ENCODE results near the gene TFF3. TPM values are rescaled to one million over a fixed set of nuclear protein-coding genes. Genes with fewer than 3 reads are reported as not detected.

The TFF3 gene
- total and polyA plus RNA-seq, 10 of the 15 experiments (the other 5 are each of a cell fraction or from before 2014, with no cell fraction given), result not detected

DNA sequence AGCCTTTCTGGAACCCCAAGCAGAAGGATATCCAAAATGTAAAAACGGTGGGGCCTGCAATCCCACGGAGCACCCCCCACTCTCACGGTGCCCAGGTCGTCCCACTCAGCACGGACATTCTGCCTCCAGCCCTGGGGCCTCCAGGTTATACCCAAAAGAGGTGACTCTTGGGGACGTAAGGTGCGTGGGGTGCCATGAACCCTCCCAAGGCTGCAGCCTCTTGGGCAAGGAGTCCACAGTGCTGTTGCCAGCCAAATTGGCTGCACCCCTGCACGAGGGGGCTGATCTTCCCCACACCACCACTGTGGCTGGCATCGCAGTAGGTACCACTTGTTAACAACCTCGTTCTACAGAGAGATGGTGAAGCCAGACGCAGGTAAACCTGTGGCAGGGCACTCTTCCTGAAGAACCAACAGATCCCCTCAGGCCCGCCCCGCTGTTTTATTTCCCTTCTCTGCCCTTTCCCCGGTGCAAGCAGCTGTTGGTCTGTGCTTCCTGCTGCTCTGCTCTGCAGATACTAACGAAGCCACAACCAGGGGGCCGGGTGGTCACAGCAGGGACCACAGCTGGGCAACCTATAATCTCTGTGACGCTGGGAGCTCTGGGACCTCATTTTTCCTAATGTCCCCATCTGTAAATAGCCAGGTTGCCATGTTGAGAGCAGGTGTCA lies 8.7 kb downstream of the TFF3 start:
- Histone ChIP-seq H3K27me3 (replicated peaks in 1 of 2; ENCODE audit: control insufficient read depth in 2 of 2, insufficient read depth in 2 of 2, low read length in 1 of 2) (no peaks in the 10 kb centered on the region), H3K27ac (ENCODE audit: control insufficient read depth, insufficient read depth) (no peak overlapping the region), H3K4me2 (ENCODE audit: control insufficient read depth, insufficient read depth) (no peak overlapping the region), H3K4me1 (ENCODE audit: control insufficient read depth, insufficient read depth, low read length) (no peaks in the 10 kb centered on the region), H2AFZ (ENCODE audit: control insufficient read depth, low read depth, low read length) (no peak overlapping the region), H3K36me3 (ENCODE audit: control insufficient read depth in 2 of 2, insufficient read depth in 2 of 2, low read length in 1 of 2) (no peaks in the 10 kb centered on the region), H3K9ac (ENCODE audit: control insufficient read depth, insufficient read depth, low read length) (no peak overlapping the region), H3K79me2 (ENCODE audit: control insufficient read depth, insufficient read depth, low read length) (no peaks in the 10 kb centered on the region), H3K9me3 (replicated peaks; ENCODE audit: control insufficient read depth, insufficient read depth, low read length) (no peaks in the 10 kb centered on the region), H3K4me3 (no peak overlapping the region), H4K20me1 (ENCODE audit: control insufficient read depth, insufficient read depth) (no peaks in the 10 kb centered on the region)
- ChIA-PET POLR2A (no interaction called here), SMC1A (ENCODE audit: uncharacterized antibody, unreplicated experiment) (interaction anchor here (0.9 to 1.0 kb wide), 3 partner anchors 9 to 232 kb away, joined by 3 to 6 read pairs (median 3); no protein-coding TSS in a partner anchor), CTCF (no interaction called here), RAD21 (ENCODE audit: unreplicated experiment) (no interaction called here)
- DNase-seq (ENCODE audit: low read depth, low spot score) (no peak), ATAC-seq (no peak), FAIRE-seq (no peak)
- in situ Hi-C loops (cut with MboI) (loop anchor here (5.0 kb wide), 2 partner anchors 141 to 231 kb away; no protein-coding TSS in a partner anchor), intact Hi-C loops (cut with micrococcal nuclease; ENCODE audit: unreplicated experiment) (no loop called here)
- BruUV-seq (replicated peaks), result no TSS peak
- TF ChIP-seq SMAD1 (IDR thresholded peaks at IDR 0.05; ENCODE audit: low read depth, partially characterized antibody) (no peak), TCF7 (IDR thresholded peaks at IDR 0.05; ENCODE audit: borderline replicate concordance) (no peak), FOXM1 (IDR thresholded peaks at IDR 0.05; ENCODE audit: low read depth, low read length) (no peak)
- WGBS (ENCODE audit: insufficient coverage, insufficient replicate concordance, low lambda C conversion rate, missing lambda C conversion rate), result 21% methylated on average over 17 of the region's 17 CpGs

- 78% methylated on average over 33 of the region's 33 CpGs for WGBS (ENCODE audit: insufficient coverage, insufficient replicate concordance, low lambda C conversion rate, missing lambda C conversion rate)
- no peaks in the 10 kb centered on the region for H4K20me1 ChIP-seq (ENCODE audit: control insufficient read depth, insufficient read depth)
- in situ Hi-C loops (cut with MboI), result loop anchor here (5.0 kb wide), 2 partner anchors 142 to 232 kb away; no protein-coding TSS in a partner anchor
- ChIA-PET SMC1A (ENCODE audit: uncharacterized antibody, unreplicated experiment) (no interaction called here), POLR2A (no interaction called here), RAD21 (ENCODE audit: unreplicated experiment) (no interaction called here), CTCF (interaction anchor here (1.5 kb wide), 1 partner anchor 8 kb away, joined by 4 read pairs; no protein-coding TSS in a partner anchor)
- H3K9me3 ChIP-seq (replicated peaks; ENCODE audit: control insufficient read depth, insufficient read depth, low read length), result no peaks in the 10 kb centered on the region
- no peak overlapping the region for H3K4me2 ChIP-seq (ENCODE audit: control insufficient read depth, insufficient read depth)
- no peaks in the 10 kb centered on the region for H3K4me1 ChIP-seq (ENCODE audit: control insufficient read depth, insufficient read depth, low read length)
- H2AFZ ChIP-seq (ENCODE audit: control insufficient read depth, low read depth, low read length), result no peak overlapping the region
- H3K79me2 ChIP-seq (ENCODE audit: control insufficient read depth, insufficient read depth, low read length), result no peaks in the 10 kb centered on the region
- no peak overlapping the region for H3K27ac ChIP-seq (ENCODE audit: control insufficient read depth, insufficient read depth)
- no TSS peak for BruUV-seq (replicated peaks)
- ATAC-seq (no peak), DNase-seq (ENCODE audit: low read depth, low spot score) (no peak), FAIRE-seq (no peak)
- no peak overlapping the region for H3K4me3 ChIP-seq
- no peak overlapping the region for H3K9ac ChIP-seq (ENCODE audit: control insufficient read depth, insufficient read depth, low read length)
- H3K36me3 ChIP-seq (ENCODE audit: control insufficient read depth in 2 of 2, insufficient read depth in 2 of 2, low read length in 1 of 2), result no peaks in the 10 kb centered on the region
- intact Hi-C loops (cut with micrococcal nuclease; ENCODE audit: unreplicated experiment), result no loop called here
- TF ChIP-seq SKIL (IDR thresholded peaks at IDR 0.05; ENCODE audit: low read depth, poor library complexity, severe bottlenecking) (no peak), IRF3 (IDR thresholded peaks at IDR 0.05) (no peak), TCF7 (IDR thresholded peaks at IDR 0.05; ENCODE audit: borderline replicate concordance) (no peak), CBFB (IDR thresholded peaks at IDR 0.05; ENCODE audit: low read depth) (no peak), SP1 (IDR thresholded peaks at IDR 0.05; ENCODE audit: low read depth, low read length) (no peak), YY1 (IDR thresholded peaks at IDR 0.05; ENCODE audit: low read depth, low read length) (no peak), MEF2B (IDR thresholded peaks at IDR 0.05; ENCODE audit: partially characterized antibody, poor library complexity, severe bottlenecking) (no peak), JUND (IDR thresholded peaks at IDR 0.05; ENCODE audit: low read depth, low read length) (no peak)
- TF ChIP-seq, protein P1, sequence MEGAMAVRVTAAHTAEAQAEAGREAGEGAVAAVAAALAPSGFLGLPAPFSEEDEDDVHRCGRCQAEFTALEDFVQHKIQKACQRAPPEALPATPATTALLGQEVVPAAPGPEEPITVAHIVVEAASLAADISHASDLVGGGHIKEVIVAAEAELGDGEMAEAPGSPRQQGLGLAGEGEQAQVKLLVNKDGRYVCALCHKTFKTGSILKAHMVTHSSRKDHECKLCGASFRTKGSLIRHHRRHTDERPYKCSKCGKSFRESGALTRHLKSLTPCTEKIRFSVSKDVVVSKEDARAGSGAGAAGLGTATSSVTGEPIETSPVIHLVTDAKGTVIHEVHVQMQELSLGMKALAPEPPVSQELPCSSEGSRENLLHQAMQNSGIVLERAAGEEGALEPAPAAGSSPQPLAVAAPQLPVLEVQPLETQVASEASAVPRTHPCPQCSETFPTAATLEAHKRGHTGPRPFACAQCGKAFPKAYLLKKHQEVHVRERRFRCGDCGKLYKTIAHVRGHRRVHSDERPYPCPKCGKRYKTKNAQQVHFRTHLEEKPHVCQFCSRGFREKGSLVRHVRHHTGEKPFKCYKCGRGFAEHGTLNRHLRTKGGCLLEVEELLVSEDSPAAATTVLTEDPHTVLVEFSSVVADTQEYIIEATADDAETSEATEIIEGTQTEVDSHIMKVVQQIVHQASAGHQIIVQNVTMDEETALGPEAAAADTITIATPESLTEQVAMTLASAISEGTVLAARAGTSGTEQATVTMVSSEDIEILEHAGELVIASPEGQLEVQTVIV (IDR thresholded peaks at IDR 0.05; ENCODE audit: borderline replicate concordance, partially characterized antibody), result no peak
- no peaks in the 10 kb centered on the region for H3K27me3 ChIP-seq (replicated peaks in 1 of 2; ENCODE audit: control insufficient read depth in 2 of 2, insufficient read depth in 2 of 2, low read length in 1 of 2)
Measured at GRCh38 chr21:42305707-42306147, 9.5 kb downstream of the TFF3 start.

All from GM12878 (cell line).